ENCODE results near the gene PCBP4.

DNA sequence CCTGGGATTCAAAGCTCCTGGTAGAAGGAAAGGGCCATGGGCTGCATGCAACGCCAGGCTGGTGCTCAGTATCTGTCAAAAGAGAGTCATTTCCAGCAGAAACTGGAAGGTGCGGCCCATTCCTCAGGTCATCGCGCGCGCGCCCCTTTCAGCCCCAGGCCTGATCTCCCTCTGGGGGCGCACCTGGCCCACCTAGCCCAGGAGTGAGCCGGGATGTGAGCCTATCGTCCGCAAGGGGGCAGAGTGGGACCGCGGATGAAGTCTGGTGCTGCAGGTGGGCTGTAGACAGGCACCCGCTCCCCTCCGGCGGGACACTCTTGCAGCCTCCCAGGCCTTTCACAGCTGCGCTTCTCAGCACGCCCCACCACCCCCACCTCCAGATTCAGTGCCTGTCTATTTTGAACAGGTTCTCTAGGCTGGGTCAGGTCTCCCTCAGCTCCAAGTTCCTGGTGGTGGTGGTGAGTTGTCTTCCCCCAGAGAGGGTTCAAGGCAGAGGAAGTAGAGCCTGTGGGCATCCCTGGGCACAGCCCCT lies 34.3 kb upstream of the PCBP4 start:
- TF ChIP-seq POLR2A (IDR thresholded peaks at IDR 0.05) (no peak), CTCF (IDR thresholded peaks at IDR 0.05) (peak; percentile 90 to 98 (median 95))

Data from adrenal gland (tissue), 5 donors.